SH-SY5Y (cell line): Measurements from ENCODE around the gene TIMM50.

Experiments used
- GATA2 ChIP-seq: IDR thresholded peaks from 2 replicates; pipeline ENCODE4 v1.6.1; 2011; ENCODE audit warnings: mild to moderate bottlenecking, low read depth, low read length
- GATA3 ChIP-seq: IDR thresholded peaks from 2 replicates; pipeline ENCODE4 v1.6.1; 2011; ENCODE audit warnings: low read depth, mild to moderate bottlenecking, low read length, moderate library complexity

- TF ChIP-seq GATA3 (no peak), GATA2 (no peak)
These were observed 11.6 kb upstream of the TIMM50 start for GRCh38 chr19:39469036-39469435.
